GM19452 (cell line): Measurements from ENCODE around the gene CMIP.
A peak's percentile ranks its signal among the peaks of the same experiment; 100 is the strongest.
"Not testable (repeated sequence)": the region's sequence is repeated elsewhere in the genome, so short reads cannot be mapped to it uniquely, and the experiment has no call there.

ENCODE experiments used
- ATAC-seq: cut with Tn5 transposase; IDR thresholded peaks from one replicate; pipeline ENCODE4 v1.9.1; 2021; ENCODE audit not compliant: unreplicated experiment

The CMIP gene

GRCh38 chr16:81514568-81515258 is 70.1 kb downstream of the CMIP start:
- no peak for ATAC-seq

- no peak for ATAC-seq
Observed at GRCh38 chr16:81515281-81515680, 70.7 kb downstream of the CMIP start.

DNA sequence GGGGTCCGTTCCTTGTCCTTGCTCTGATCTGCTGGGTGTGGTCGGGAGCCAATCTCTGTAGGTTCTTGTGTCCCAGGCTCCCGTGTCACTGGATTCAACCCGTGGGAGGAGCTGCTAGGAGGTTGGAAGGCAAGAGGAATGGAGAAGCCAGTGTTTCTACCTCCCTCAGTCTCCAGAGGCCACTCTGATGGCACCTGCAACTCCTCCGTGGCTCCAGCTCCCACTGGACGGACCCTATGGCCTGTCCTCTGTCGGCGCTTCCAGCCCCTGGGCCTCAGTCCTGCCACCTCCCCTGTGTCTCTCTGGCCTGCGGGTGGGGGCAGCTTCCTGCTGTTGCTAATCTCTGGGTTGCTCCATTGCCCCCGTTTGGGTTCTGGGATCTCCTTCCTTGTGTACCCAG is 71.1 kb downstream of the CMIP start:
- ATAC-seq, result no peak

DNA sequence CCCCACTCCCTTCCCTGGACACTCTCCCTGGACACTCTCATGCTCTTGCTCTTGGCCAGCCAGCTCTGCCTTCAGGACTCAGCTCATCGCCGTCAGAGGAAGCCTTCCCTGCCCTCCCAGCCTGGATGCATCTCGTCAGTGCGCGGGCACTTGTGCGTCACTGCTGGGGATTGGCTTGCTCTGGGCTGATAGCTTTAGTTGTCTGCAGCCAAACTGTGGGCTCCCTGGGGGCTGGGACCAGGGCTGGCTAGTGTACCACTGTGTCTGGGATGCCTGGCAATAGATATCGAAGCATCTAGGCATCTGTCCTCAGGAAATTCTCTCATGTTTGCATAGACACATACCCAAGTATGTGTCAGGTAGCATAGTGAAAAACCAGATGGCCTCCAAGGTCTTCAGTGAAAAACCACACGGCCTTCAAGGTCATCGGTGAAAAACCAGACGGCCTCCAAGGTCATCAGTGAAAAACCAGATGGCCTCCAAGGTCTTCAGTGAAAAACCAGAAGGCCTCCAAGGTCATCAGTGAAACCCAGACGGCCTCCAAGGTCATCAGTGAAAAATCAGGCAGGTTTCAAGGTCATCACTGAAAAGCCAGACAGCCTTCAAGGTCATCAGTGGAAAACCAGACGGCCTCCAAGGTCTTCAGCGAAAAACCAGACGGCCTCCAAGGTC is 72.0 kb downstream of the CMIP start:
- no peak for ATAC-seq

GRCh38 chr16:81517150-81517499 is 72.5 kb downstream of the CMIP start:
- no peak for ATAC-seq

- no peak for ATAC-seq
Observed at GRCh38 chr16:81517629-81518438, 73.2 kb downstream of the CMIP start.

GRCh38 chr16:81518439-81518757 is 73.8 kb downstream of the CMIP start:
- no peak for ATAC-seq

GRCh38 chr16:81519301-81520150 is 74.9 kb downstream of the CMIP start:
- ATAC-seq, result no peak

DNA sequence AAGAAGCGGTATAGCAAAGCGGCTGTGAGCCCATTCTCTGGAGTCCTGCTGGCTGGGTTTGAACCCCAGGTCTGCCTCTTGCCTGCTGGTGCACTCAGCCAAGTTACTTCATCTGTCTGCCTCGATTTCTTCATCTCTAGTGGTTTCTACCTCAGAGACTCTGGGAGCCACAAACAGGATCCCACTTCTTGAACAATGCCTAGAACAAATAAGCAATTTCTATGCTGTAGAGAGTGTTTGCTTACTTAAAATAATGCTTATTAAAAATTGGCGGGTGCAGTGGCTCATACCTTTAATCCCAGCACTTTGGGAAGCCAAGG is 75.5 kb downstream of the CMIP start:
- ATAC-seq, result no peak

GRCh38 chr16:81520560-81521135 is 76.0 kb downstream of the CMIP start:
- ATAC-seq, result no peak

- peak; percentile 86 for ATAC-seq
Observed at GRCh38 chr16:81521141-81521626, 76.6 kb downstream of the CMIP start.

DNA sequence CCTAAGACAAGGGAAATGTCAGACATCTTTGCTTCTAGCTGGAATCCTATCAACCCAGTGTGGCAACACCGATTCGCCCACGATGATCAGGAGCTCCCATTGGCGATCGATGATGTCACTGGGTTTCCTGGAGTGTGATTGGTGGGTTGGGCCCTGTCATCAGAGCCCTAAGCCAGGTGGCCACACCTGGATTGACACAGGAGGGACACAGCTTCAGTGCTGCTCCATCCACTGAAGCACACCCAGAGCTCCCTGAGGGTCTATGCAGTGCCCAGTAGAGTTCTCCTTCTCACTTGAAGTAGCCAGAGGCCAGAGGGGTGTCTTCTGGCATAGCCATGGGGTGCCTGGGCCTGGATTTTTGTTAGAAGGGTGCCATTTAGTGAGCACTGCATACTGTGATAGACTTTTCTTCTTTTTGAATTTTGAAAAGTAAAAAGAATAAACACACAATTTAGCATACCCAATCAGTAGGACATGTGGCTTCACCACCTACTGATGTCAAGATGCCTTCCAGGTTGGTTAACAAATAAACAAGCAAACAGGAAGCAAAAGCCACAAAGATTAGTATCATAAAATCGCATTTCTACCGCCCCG is 77.6 kb downstream of the CMIP start:
- no peak for ATAC-seq

DNA sequence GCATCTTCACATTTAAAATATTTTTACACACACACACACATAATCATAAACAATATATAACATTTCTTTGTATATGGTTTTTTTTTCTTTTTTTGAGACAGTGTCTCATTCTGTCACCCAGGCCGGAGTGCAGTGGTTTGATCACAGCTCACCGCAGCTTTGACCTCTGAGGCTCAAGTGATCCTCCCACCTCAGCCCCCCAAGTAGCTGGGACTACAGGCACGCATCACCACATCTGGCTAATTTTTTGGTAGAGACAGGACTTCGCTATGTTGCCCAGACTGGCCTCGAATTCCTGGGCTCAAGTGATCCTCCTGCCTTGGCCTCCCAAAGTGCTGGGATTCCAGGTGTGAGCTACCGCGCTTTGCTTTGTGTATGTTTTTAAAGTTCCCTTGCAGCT is 78.2 kb downstream of the CMIP start:
- not testable (repeated sequence) for ATAC-seq

- no peak for ATAC-seq
Observed at GRCh38 chr16:81523387-81524115, 78.9 kb downstream of the CMIP start.

- no peak for ATAC-seq
Observed at GRCh38 chr16:81524382-81524781, 79.8 kb downstream of the CMIP start.

- not testable (repeated sequence) for ATAC-seq
Observed at GRCh38 chr16:81524885-81525284, 80.3 kb downstream of the CMIP start.

DNA sequence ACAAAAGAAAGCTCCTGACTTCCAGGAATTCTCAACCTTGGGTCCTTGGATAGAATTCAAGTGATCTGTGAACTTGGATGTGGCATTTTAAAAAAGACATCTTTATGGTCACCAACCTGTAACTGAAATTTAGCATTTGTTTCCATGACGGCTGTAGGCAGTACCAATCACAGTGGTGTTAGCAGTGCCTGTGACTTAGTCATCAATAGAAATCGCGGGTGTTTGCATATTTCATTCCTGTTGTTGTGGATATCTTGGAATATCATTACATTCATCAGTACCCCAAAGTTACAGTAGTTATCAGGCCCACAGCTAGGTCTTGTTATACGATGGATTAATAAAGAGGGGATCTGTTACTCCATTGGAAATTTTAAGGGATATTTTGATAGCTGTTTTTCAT is 81.6 kb downstream of the CMIP start:
- ATAC-seq, result no peak

GRCh38 chr16:81526935-81527334 is 82.3 kb downstream of the CMIP start:
- ATAC-seq, result no peak

DNA sequence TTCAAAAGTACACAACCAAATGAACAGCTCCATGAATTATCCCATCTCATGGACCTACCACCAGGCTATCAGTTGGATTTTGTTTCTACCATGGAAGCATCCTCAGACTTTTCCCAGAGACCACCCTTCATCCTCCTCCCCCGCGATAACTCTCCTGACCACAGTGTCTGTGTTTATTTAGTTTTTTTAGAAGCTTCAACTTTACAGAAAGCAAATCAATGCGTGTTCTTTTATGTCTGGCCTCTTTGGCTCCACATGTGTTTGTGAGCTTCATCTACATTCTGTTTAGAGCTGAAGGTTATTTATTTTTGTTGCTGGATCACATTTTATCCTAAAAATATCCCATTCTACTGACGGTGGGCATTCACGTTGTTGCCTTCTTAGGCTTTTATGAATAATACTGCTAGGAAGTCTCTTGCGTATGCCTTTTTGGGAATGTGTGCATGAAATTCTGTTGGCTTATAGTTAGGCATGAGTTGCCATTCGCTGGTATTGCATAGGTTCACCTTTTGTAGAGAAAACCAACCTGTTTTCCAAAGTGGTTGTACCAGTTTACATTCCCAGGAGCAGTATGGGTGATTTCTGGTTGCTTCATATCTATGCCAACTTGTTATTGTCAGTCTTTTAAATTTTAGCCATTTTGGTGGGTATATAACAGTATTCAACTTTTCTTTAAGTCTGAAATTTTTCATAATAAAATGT is 83.0 kb downstream of the CMIP start:
- ATAC-seq, result no peak
